HG03066 (cell line): ENCODE results near the gene POGLUT2.

ENCODE experiments used
- ATAC-seq: cut with Tn5 transposase; IDR thresholded peaks from one replicate; pipeline ENCODE4 v1.9.1; 2021; ENCODE audit warnings: low read depth; ENCODE audit not compliant: unreplicated experiment

Gene POGLUT2

GRCh38 chr13:102798581-102799425 lies at the start of gene POGLUT2, which contains the start of gene BIVM:
Gene POGLUT2 (minus strand): TSS chr13:102798976. CDS start chr13:102798670, 306 bp downstream.
Gene BIVM (plus strand): TSS chr13:102799119. CDS start chr13:102807268, 8,149 bp downstream.
- peak; percentile 84 for ATAC-seq

GRCh38 chr13:102847272-102848234 lies 48.8 kb upstream of the POGLUT2 start:
- no peak for ATAC-seq

GRCh38 chr13:102846261-102847015 lies 47.7 kb upstream of the POGLUT2 start:
- peak; percentile 36 for ATAC-seq

- ATAC-seq, result peak; percentile 75
Observed at GRCh38 chr13:102845630-102846260, 47.0 kb upstream of the POGLUT2 start, which contains the start of gene ERCC5. Gene ERCC5 (plus strand): TSS chr13:102846032. CDS start chr13:102846267, 235 bp downstream.

- ATAC-seq, result peak; percentile 15
Observed at GRCh38 chr13:102845289-102845629, 46.5 kb upstream of the POGLUT2 start.

GRCh38 chr13:102839462-102839861 lies 40.7 kb upstream of the POGLUT2 start:
- no peak for ATAC-seq

- no peak for ATAC-seq
Observed at GRCh38 chr13:102838982-102839381, 40.2 kb upstream of the POGLUT2 start.

- no peak for ATAC-seq
Observed at GRCh38 chr13:102838273-102838672, 39.5 kb upstream of the POGLUT2 start.

- no peak for ATAC-seq
Observed at GRCh38 chr13:102836471-102836870, 37.7 kb upstream of the POGLUT2 start.

GRCh38 chr13:102830646-102831045 lies 31.9 kb upstream of the POGLUT2 start:
- no peak for ATAC-seq

GRCh38 chr13:102825921-102826706 lies 27.3 kb upstream of the POGLUT2 start:
- no peak for ATAC-seq

- ATAC-seq, result no peak
Observed at GRCh38 chr13:102825400-102825799, 26.6 kb upstream of the POGLUT2 start.

- no peak for ATAC-seq
Observed at GRCh38 chr13:102817907-102818306, 19.1 kb upstream of the POGLUT2 start.

- ATAC-seq, result no peak
Observed at GRCh38 chr13:102817241-102817640, 18.5 kb upstream of the POGLUT2 start.

- no peak for ATAC-seq
Observed at GRCh38 chr13:102816708-102817107, 17.9 kb upstream of the POGLUT2 start.

- ATAC-seq, result no peak
Observed at GRCh38 chr13:102815788-102816187, 17.0 kb upstream of the POGLUT2 start.

- ATAC-seq, result no peak
Observed at GRCh38 chr13:102814793-102815192, 16.0 kb upstream of the POGLUT2 start.

- no peak for ATAC-seq
Observed at GRCh38 chr13:102814025-102814607, 15.3 kb upstream of the POGLUT2 start.
